CD4-positive, alpha-beta T cell treated with Interleukin-10 for 1 hour (primary cell): ENCODE data around the gene PLEKHA5.
"Not testable (repeated sequence)": the region's sequence is repeated elsewhere in the genome, so short reads cannot be mapped to it uniquely, and the experiment has no call there.

Experiments used
- DNase-seq: peaks from one replicate; pipeline ENCODE4 v3.0.0-alpha.2; 2020

PLEKHA5 gene

GRCh38 chr12:19411234-19412204 is 282.0 kb downstream of the PLEKHA5 start:
- DNase-seq, result no peak

- DNase-seq, result no peak
Measured at GRCh38 chr12:19412844-19413243, 283.3 kb downstream of the PLEKHA5 start.

GRCh38 chr12:19413582-19413981 is 284.0 kb downstream of the PLEKHA5 start:
- not testable (repeated sequence) for DNase-seq

GRCh38 chr12:19415563-19415962 is 286.0 kb downstream of the PLEKHA5 start:
- DNase-seq, result no peak

GRCh38 chr12:19419086-19419485 is 289.6 kb downstream of the PLEKHA5 start:
- DNase-seq, result no peak

- no peak for DNase-seq
Measured at GRCh38 chr12:19421503-19422282, 292.2 kb downstream of the PLEKHA5 start.

- DNase-seq, result no peak
Measured at GRCh38 chr12:19423166-19423930, 293.8 kb downstream of the PLEKHA5 start.
